Cardiac muscle cell (in vitro differentiated cells and primary cell): ENCODE results near the gene BCORL1. TPM values are rescaled to one million over a fixed set of nuclear protein-coding genes. Genes with fewer than 3 reads are reported as not detected.

Experiments
- DNase-seq, 2 donors: peaks; one replicate each; pipeline versions ENCODE4 v3.0.0 to v3.0.0-alpha.2; 2010 to 2017; ENCODE audit warnings: low read depth in 1 of 2, low spot score in 1 of 2
- H3K27ac ChIP-seq: fragments of 200-600 bp; sonication (generic); 2 replicates; pipeline ENCODE4 v1.5.1; 2016
- H3K27me3 ChIP-seq: fragments of 200-600 bp; sonication (generic); 2 replicates; pipeline ENCODE4 v1.6.0; 2016; ENCODE audit warnings: control low read depth
- H3K36me3 ChIP-seq: fragments of 200-600 bp; sonication (generic); 2 replicates; pipeline ENCODE4 v1.5.1; 2016; ENCODE audit warnings: control low read depth
- H3K4me1 ChIP-seq: fragments of 200-600 bp; sonication (generic); 2 replicates; pipeline ENCODE4 v1.8.1; 2017; ENCODE audit warnings: low read depth, mild to moderate bottlenecking, mixed run types
- H3K4me3 ChIP-seq: fragments of 200-600 bp; sonication (generic); 2 replicates; pipeline ENCODE4 v1.5.1; 2016; ENCODE audit warnings: mild to moderate bottlenecking
- H3K9me3 ChIP-seq: fragments of 200-600 bp; sonication (generic); 2 replicates; pipeline ENCODE4 v1.5.1; 2017; ENCODE audit warnings: low read depth, mild to moderate bottlenecking, control low read depth
- polyA plus RNA-seq: library from polyadenylated mRNA; unstranded; fragments of >200 nt; fragmentation: Nextera tagmentation; extraction: Ambion mirVana; gene quantifications from 2 replicates; pipeline ENCODE4 v1.2.1, GENCODE V29; 2016
- total RNA-seq: library from RNA; depleted of rRNA; stranded (reverse); fragments of >200 nt; gene quantifications from 2 replicates; pipeline ENCODE4 v1.2.3, GENCODE V29; 2016
- TF ChIP-seq, protein P1 (sequence below): IDR thresholded peaks from 2 replicates; pipeline ENCODE4 v1.5.1; 2012; ENCODE audit warnings: low read depth, mild to moderate bottlenecking, low read length

The BCORL1 gene
- total and polyA plus RNA-seq, 2 experiments from 2014 or later: 8.7 to 10.7 TPM

DNA sequence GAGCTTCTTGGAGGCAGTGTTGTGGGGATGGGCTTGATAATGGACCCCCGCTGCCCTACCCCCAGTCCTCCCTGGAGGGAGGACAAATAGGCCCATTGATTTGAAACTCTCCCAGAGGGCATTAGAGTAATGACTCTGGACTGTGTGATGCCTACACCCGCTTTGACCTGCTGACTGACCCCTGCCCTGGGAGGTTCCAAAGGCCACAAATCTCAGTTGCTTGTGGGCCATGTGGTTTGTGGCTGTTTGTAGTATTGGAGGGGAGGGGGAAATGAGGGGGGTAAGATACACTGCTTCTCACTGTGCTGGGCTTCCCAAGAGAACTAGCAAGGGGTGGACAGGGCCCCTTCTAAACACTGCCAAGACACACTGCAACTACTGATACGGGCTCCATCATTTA, 27.6 kb upstream of the BCORL1 start:
- Histone ChIP-seq H3K27me3 (peaks cover 15% of the 10 kb centered on the region), H3K36me3 (no peaks in the 10 kb centered on the region), H3K4me1 (peaks cover 3% of the 10 kb centered on the region), H3K27ac (no peak overlapping the region), H3K9me3 (no peaks in the 10 kb centered on the region), H3K4me3 (no peak overlapping the region)
- TF ChIP-seq, protein P1, sequence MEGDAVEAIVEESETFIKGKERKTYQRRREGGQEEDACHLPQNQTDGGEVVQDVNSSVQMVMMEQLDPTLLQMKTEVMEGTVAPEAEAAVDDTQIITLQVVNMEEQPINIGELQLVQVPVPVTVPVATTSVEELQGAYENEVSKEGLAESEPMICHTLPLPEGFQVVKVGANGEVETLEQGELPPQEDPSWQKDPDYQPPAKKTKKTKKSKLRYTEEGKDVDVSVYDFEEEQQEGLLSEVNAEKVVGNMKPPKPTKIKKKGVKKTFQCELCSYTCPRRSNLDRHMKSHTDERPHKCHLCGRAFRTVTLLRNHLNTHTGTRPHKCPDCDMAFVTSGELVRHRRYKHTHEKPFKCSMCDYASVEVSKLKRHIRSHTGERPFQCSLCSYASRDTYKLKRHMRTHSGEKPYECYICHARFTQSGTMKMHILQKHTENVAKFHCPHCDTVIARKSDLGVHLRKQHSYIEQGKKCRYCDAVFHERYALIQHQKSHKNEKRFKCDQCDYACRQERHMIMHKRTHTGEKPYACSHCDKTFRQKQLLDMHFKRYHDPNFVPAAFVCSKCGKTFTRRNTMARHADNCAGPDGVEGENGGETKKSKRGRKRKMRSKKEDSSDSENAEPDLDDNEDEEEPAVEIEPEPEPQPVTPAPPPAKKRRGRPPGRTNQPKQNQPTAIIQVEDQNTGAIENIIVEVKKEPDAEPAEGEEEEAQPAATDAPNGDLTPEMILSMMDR: no peak
- no peak for DNase-seq

DNA sequence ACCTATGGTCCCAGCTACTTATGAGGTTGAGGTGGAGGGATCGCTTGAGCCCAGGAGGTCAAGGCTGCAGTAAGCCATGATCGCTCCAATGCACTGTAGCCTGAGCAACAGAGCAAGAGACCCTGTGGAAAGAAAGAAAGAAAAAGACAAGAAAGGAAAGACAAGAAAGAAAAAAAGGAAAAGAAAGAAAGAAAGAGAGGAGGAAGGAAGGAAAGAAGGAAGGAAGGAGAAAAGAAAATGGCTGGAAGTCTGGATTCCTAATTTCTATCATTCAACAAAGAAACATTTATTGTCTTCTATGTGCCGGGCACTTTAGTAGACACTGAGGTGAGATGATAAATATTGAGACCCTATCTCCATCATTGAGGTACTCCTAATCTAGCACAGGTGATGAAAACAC, 26.8 kb upstream of the BCORL1 start:
- Histone ChIP-seq H3K4me3 (no peak overlapping the region), H3K27me3 (peaks cover 15% of the 10 kb centered on the region), H3K9me3 (no peaks in the 10 kb centered on the region), H3K27ac (no peak overlapping the region), H3K4me1 (peaks cover 3% of the 10 kb centered on the region), H3K36me3 (no peaks in the 10 kb centered on the region)
- TF ChIP-seq, protein P1: no peak
- no peak for DNase-seq

DNA sequence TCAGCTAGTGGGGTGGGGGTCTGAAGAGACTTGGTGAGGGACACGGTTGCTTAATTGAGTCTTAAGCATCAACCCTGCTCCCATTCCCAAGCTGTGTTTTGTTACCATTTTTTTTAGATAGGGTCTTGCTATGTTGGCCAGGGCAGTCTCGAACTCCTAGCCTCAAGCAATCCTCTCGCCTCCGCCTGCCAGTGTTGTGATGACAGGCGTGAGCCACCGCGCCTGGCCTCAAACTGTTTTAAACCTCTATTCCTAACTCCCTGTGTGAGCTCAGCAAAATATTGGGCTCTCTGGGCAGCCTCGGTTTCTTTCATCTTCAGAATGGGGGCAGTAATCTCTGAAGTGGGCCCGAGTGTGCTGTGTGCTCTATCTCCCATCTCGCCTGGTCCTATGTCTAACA, 26.3 kb upstream of the BCORL1 start:
- Histone ChIP-seq H3K36me3 (no peaks in the 10 kb centered on the region), H3K4me1 (peaks cover 3% of the 10 kb centered on the region), H3K4me3 (no peak overlapping the region), H3K27me3 (peaks cover 15% of the 10 kb centered on the region), H3K9me3 (no peaks in the 10 kb centered on the region), H3K27ac (no peak overlapping the region)
- DNase-seq: no peak
- TF ChIP-seq, protein P1: no peak

DNA sequence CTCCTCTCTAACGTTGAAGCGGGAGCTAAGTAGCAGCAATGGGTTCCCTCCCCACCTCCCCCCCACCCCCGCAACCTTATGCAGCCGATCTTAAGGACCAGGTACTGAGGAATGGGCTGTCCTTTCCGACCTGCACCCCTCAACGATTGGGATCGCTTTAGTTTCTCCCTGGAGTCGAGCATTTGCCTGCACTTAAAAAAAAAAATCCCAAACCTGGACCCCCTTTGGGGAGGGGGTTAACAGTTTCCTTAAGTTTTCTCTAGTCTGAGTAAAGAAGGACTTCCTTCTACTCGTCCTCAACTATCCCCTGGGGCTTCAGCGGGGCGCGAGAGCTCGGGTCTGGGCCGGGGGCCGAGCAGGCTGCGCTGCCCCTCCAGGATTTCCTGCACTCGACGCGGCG, 25.7 kb upstream of the BCORL1 start:
- H3K9me3 ChIP-seq: no peaks in the 10 kb centered on the region
- peaks cover 15% of the 10 kb centered on the region for H3K27me3 ChIP-seq
- H3K4me1 ChIP-seq: peaks cover 3% of the 10 kb centered on the region
- DNase-seq: no peak
- peak overlapping the region; percentile 19 for H3K4me3 ChIP-seq
- TF ChIP-seq, protein P1: no peak
- no peaks in the 10 kb centered on the region for H3K36me3 ChIP-seq
- H3K27ac ChIP-seq: no peak overlapping the region

DNA sequence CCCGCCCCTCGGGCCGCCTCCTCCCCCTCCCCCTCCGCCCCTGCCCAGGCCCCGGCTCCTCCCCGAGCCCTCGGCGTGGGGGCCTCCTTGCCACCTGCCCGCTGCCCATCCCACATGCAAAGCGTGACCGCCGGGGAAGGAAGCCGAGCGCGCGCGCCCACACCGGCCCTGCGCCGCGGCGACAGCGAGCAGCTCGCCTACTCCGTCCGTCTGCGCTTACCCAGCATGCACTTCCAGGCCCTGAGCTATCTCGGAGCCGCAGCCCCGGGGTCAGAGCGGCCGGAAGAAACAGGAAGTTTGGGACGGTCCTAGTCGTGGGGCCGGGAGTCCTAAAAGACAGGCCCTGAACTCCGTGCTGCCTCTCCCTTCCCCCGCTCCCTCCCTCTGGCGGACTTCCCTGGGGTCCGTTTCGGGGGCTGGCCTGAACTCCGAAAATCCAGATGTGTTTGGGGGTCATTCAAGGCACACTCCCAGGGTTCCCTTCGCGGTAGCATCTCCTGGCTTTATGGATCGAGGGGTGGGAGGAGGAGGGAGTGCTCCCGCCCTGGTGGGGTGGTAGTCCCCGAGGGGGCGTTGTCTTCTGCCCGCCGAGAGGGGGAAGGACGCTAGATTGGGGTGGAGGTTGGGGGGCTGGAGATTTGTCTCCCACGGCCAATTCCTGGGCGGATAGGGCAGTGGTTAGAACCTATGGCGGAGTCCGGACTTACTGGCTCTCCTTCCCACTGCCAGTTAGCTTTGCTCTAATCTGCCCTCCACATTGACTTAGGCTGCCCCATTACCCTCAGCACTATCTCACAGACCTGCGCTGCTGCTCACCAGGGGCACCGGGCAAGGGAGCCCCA, 25.0 kb upstream of the BCORL1 start:
- no peak overlapping the region for H3K27ac ChIP-seq
- H3K4me3 ChIP-seq: peak overlapping the region; percentile 19
- H3K9me3 ChIP-seq: no peaks in the 10 kb centered on the region
- TF ChIP-seq, protein P1: no peak
- peaks cover 3% of the 10 kb centered on the region for H3K4me1 ChIP-seq
- peaks cover 15% of the 10 kb centered on the region for H3K27me3 ChIP-seq
- peak; percentile 60 to 65 for DNase-seq
- no peaks in the 10 kb centered on the region for H3K36me3 ChIP-seq
